SK-N-SH treated with all-trans-retinoic acid at 6 μM for 48 hours (cell line): ENCODE measurements around the gene TRAPPC3.

Experiments used
- ATAC-seq: fragments of 200-7000 bp; cut with Tn5 transposase; 3 replicates; pipeline ENCODE4 v1.9.1; 2020; ENCODE audit warnings: mild to moderate bottlenecking, moderate library complexity
- ARNTL ChIP-seq: fragments of 450-650 bp; formaldehyde crosslinking; IDR thresholded peaks from 2 replicates; pipeline ENCODE4 v1.5.0; 2020; ENCODE audit warnings: low read depth, mild to moderate bottlenecking, moderate library complexity, borderline replicate concordance
- BACH2 ChIP-seq: fragments of 250-450 bp; sonication (Bioruptor Pico); IDR thresholded peaks from 2 replicates; pipeline ENCODE4 v1.9.0; 2021; ENCODE audit warnings: mild to moderate bottlenecking, borderline replicate concordance
- CSDC2 ChIP-seq: fragments of 250-450 bp; sonication (Bioruptor Pico); IDR thresholded peaks from 2 replicates; pipeline ENCODE4 v1.5.0; 2020; ENCODE audit warnings: mild to moderate bottlenecking, moderate library complexity
- ESRRG ChIP-seq: fragments of 250-450 bp; sonication (Bioruptor Pico); IDR thresholded peaks from 2 replicates; pipeline ENCODE4 v1.6.1; 2021; ENCODE audit warnings: mild to moderate bottlenecking
- ISL1 ChIP-seq: fragments of 250-450 bp; sonication (Bioruptor Pico); IDR thresholded peaks from 2 replicates; pipeline ENCODE4 v2.1.2; 2022; ENCODE audit warnings: mild to moderate bottlenecking, moderate library complexity
- OSR1 ChIP-seq: fragments of 250-450 bp; sonication (Bioruptor Pico); IDR thresholded peaks from 2 replicates; pipeline ENCODE4 v1.8.0; 2022; ENCODE audit warnings: moderate library complexity, mild to moderate bottlenecking, inconsistent platforms
- PATZ1 ChIP-seq: fragments of 250-450 bp; sonication (Bioruptor Pico); IDR thresholded peaks from 2 replicates; pipeline ENCODE4 v1.8.0; 2020; ENCODE audit warnings: mild to moderate bottlenecking, moderate library complexity, borderline replicate concordance
- POU6F1 ChIP-seq: fragments of 250-450 bp; sonication (Bioruptor Pico); IDR thresholded peaks from 2 replicates; pipeline ENCODE4 v1.8.0; 2021; ENCODE audit warnings: low read depth, mild to moderate bottlenecking, moderate library complexity, borderline replicate concordance
- PPARA ChIP-seq: fragments of 250-450 bp; sonication (Bioruptor Pico); IDR thresholded peaks from 2 replicates; pipeline ENCODE4 v1.5.0; 2020; ENCODE audit warnings: mild to moderate bottlenecking, borderline replicate concordance
- RARB ChIP-seq: fragments of 250-450 bp; sonication (Bioruptor Pico); IDR thresholded peaks from 2 replicates; pipeline ENCODE4 v1.8.0; 2021; ENCODE audit warnings: mild to moderate bottlenecking, moderate library complexity
- TCF4 ChIP-seq: fragments of 250-450 bp; sonication (Bioruptor Pico); IDR thresholded peaks from 2 replicates; pipeline ENCODE4 v1.8.0; 2021; ENCODE audit warnings: mild to moderate bottlenecking, moderate library complexity, borderline replicate concordance
- TOX ChIP-seq: fragments of 250-450 bp; sonication (Bioruptor Pico); IDR thresholded peaks from 2 replicates; pipeline ENCODE4 v1.8.0; 2021; ENCODE audit warnings: mild to moderate bottlenecking, moderate library complexity, borderline replicate concordance
- ZC3H10 ChIP-seq: fragments of 250-450 bp; sonication (Bioruptor Pico); IDR thresholded peaks from 2 replicates; pipeline ENCODE4 v1.5.1; 2021; ENCODE audit warnings: mild to moderate bottlenecking, moderate library complexity
- ZFP3 ChIP-seq: fragments of 250-450 bp; sonication (Bioruptor Pico); IDR thresholded peaks from 2 replicates; pipeline ENCODE4 v1.5.0; 2020; ENCODE audit warnings: mild to moderate bottlenecking, moderate library complexity
- ZFP30 ChIP-seq: fragments of 450-650 bp; formaldehyde crosslinking; IDR thresholded peaks from 2 replicates; pipeline ENCODE4 v1.5.0; 2022; ENCODE audit warnings: mild to moderate bottlenecking, moderate library complexity
- ZNF565 ChIP-seq: fragments of 450-650 bp; formaldehyde crosslinking; conservative IDR thresholded peaks from 2 replicates; pipeline ENCODE4 v1.5.0; 2020; ENCODE audit warnings: low read depth, mild to moderate bottlenecking, moderate library complexity
- ZNF70 ChIP-seq: fragments of 450-650 bp; formaldehyde crosslinking; IDR thresholded peaks from 2 replicates; pipeline ENCODE4 v1.5.0; 2020; ENCODE audit warnings: mild to moderate bottlenecking, moderate library complexity
- ZNF8 ChIP-seq: fragments of 450-650 bp; formaldehyde crosslinking; IDR thresholded peaks from 2 replicates; pipeline ENCODE4 v1.5.0; 2020; ENCODE audit warnings: mild to moderate bottlenecking, moderate library complexity
- TF ChIP-seq, protein P1 (sequence below): fragments of 250-450 bp; sonication (Bioruptor Pico); IDR thresholded peaks from 2 replicates; pipeline ENCODE4 v1.5.1; 2021; ENCODE audit warnings: mild to moderate bottlenecking, moderate library complexity

TRAPPC3 gene

GRCh38 chr1:36124404-36125128 is 24.7 kb downstream of the TRAPPC3 start:
- TF ChIP-seq POU6F1 (CRISPR knock-in tag) (no peak), PPARA (CRISPR knock-in tag) (no peak), OSR1 (CRISPR knock-in tag) (no peak), ZC3H10 (no peak), CSDC2 (CRISPR knock-in tag) (no peak)
- ATAC-seq, result no peak

DNA sequence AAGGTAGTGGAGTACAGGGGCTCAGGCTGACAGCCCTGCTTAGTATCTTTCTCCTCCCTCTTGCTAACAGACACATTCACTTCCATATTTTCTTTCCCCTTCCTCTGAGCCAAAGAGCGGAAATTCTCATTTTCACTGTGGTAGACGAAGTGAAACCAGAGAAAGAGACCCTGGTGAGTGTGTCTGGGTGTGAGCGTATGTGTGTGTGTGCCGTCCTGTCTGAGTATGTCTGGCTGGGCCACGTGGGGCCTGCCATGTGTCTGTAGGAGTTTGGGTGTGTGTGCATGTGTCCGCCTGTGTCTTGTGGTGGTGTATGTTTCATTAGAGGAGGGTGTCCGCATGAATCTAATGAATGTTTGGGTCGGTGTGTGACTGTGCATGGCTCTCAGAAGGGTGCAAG is 25.9 kb downstream of the TRAPPC3 start:
- no peak for ATAC-seq

GRCh38 chr1:36122062-36123030 is 26.9 kb downstream of the TRAPPC3 start:
- TF ChIP-seq TOX (CRISPR knock-in tag), result no peak
- TF ChIP-seq ISL1, result no peak
- TF ChIP-seq ZNF70 (CRISPR knock-in tag), result no peak
- no peak for TF ChIP-seq ZFP30 (CRISPR knock-in tag)
- TF ChIP-seq, all 23 proteins: peak for 0
- no peak for ATAC-seq

More for the DNA sequence above, 25.9 kb downstream of the TRAPPC3 start:
- TF ChIP-seq TCF4 (no peak), ZC3H10 (no peak), CSDC2 (CRISPR knock-in tag) (no peak), ZFP3 (CRISPR knock-in tag) (no peak), ISL1 (no peak), TOX (CRISPR knock-in tag) (no peak)
- TF ChIP-seq, protein P1, sequence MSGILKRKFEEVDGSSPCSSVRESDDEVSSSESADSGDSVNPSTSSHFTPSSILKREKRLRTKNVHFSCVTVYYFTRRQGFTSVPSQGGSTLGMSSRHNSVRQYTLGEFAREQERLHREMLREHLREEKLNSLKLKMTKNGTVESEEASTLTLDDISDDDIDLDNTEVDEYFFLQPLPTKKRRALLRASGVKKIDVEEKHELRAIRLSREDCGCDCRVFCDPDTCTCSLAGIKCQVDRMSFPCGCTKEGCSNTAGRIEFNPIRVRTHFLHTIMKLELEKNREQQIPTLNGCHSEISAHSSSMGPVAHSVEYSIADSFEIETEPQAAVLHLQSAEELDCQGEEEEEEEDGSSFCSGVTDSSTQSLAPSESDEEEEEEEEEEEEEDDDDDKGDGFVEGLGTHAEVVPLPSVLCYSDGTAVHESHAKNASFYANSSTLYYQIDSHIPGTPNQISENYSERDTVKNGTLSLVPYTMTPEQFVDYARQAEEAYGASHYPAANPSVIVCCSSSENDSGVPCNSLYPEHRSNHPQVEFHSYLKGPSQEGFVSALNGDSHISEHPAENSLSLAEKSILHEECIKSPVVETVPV (CRISPR knock-in tag), result no peak
- TF ChIP-seq, all 23 proteins: peak for 0

- TF ChIP-seq ZNF565 (CRISPR knock-in tag) (no peak), TCF4 (no peak)
- ATAC-seq, result no peak
Measured at GRCh38 chr1:36119456-36119855, 29.8 kb downstream of the TRAPPC3 start.

- no peak for ATAC-seq
- TF ChIP-seq ZC3H10 (no peak), ISL1 (no peak), PPARA (CRISPR knock-in tag) (no peak), ZFP3 (CRISPR knock-in tag) (no peak), RARB (CRISPR knock-in tag) (no peak), POU6F1 (CRISPR knock-in tag) (no peak), ESRRG (no peak), BACH2 (CRISPR knock-in tag) (no peak), ARNTL (CRISPR knock-in tag) (no peak), ZNF8 (CRISPR knock-in tag) (no peak), ZNF565 (CRISPR knock-in tag) (no peak), ZNF70 (CRISPR knock-in tag) (no peak), PATZ1 (no peak), CSDC2 (CRISPR knock-in tag) (no peak), OSR1 (CRISPR knock-in tag) (no peak), ZFP30 (CRISPR knock-in tag) (no peak), TCF4 (no peak), TOX (CRISPR knock-in tag) (no peak)
- TF ChIP-seq, protein P1 (CRISPR knock-in tag), result no peak
Measured at GRCh38 chr1:36118447-36119204, 30.7 kb downstream of the TRAPPC3 start.
